ENCODE data around the gene PNPLA5. TPM values are rescaled to one million over a fixed set of nuclear protein-coding genes. Genes with fewer than 3 reads are reported as not detected.

PNPLA5 gene
- total and polyA plus RNA-seq, 7 donors = not detected

DNA sequence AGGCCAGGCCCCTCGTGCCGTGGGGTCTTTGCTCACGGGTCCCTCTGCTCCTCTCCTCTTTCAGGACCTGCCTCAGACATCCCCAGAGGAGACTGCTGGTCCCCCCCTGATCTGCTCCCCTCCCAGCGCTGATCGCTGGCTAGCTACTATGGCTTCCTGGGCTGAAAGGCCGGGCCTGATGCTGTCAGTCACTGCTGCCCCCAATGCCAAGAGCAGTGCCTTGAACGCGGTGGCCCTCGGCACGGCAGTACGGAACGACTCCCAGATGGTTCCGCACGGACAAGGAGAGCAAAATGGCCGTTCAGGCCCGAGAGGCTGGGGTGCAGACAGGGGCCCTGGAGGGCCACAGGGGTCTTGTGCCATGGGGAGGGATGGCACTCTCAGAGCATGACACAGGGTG lies 51.0 kb downstream of the PNPLA5 start:
- intact Hi-C loops (cut with DNase I) = no loop called here
- 79 to 86% methylated on average over 16 of the region's 16 CpGs for WGBS, 2 donors
- H3K9me3 ChIP-seq = no peaks in the 10 kb centered on the region

DNA sequence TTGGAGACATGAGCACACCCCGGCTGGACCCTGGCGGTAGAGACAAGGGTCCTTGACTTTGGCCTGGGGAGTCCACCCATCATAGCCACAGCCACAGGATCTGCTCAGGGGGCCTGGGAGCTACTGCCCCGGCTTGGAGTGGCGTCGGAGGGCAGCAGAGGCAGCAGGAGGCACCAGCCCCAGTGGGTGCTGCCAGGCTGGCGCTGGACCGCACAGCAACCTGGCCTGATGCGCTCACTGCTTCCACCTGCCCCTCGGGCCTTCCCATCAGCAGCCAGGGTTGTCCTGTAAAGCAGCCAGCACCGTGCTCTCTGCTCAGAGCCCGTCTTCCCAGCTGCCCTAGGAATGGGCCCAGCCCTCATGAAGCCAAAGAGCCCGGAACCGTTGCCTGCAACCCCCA lies 51.4 kb downstream of the PNPLA5 start:
- intact Hi-C loops (cut with DNase I) = no loop called here
- 78 to 86% methylated on average over 13 of the region's 13 CpGs for WGBS, 2 donors
- no peak overlapping the region for H3K4me3 ChIP-seq
- no peaks in the 10 kb centered on the region for H3K36me3 ChIP-seq
- H3K4me1 ChIP-seq = no peaks in the 10 kb centered on the region
- H3K9me3 ChIP-seq = no peaks in the 10 kb centered on the region
- TF ChIP-seq POLR2AphosphoS5 (IDR thresholded peaks at IDR 0.05) (no peak), EP300 (IDR thresholded peaks at IDR 0.05) (no peak)
- H3K27me3 ChIP-seq = peaks cover 0 to 6% (median 0%) of the 10 kb centered on the region in 3 donors
- no peak for DNase-seq
- H3K27ac ChIP-seq = no peak overlapping the region

More for the DNA sequence above, 51.0 kb downstream of the PNPLA5 start:
- DNase-seq = no peak
- peaks cover 0 to 5% (median 0%) of the 10 kb centered on the region in 3 donors for H3K27me3 ChIP-seq
- H3K4me1 ChIP-seq = no peaks in the 10 kb centered on the region
- no peak overlapping the region for H3K4me3 ChIP-seq
- no peak overlapping the region for H3K27ac ChIP-seq
- TF ChIP-seq POLR2A (IDR thresholded peaks at IDR 0.05) (no peak), POLR2AphosphoS5 (IDR thresholded peaks at IDR 0.05) (no peak)
- TF ChIP-seq, protein P1, sequence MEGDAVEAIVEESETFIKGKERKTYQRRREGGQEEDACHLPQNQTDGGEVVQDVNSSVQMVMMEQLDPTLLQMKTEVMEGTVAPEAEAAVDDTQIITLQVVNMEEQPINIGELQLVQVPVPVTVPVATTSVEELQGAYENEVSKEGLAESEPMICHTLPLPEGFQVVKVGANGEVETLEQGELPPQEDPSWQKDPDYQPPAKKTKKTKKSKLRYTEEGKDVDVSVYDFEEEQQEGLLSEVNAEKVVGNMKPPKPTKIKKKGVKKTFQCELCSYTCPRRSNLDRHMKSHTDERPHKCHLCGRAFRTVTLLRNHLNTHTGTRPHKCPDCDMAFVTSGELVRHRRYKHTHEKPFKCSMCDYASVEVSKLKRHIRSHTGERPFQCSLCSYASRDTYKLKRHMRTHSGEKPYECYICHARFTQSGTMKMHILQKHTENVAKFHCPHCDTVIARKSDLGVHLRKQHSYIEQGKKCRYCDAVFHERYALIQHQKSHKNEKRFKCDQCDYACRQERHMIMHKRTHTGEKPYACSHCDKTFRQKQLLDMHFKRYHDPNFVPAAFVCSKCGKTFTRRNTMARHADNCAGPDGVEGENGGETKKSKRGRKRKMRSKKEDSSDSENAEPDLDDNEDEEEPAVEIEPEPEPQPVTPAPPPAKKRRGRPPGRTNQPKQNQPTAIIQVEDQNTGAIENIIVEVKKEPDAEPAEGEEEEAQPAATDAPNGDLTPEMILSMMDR (IDR thresholded peaks at IDR 0.05) = no peak
- no peaks in the 10 kb centered on the region for H3K36me3 ChIP-seq

DNA sequence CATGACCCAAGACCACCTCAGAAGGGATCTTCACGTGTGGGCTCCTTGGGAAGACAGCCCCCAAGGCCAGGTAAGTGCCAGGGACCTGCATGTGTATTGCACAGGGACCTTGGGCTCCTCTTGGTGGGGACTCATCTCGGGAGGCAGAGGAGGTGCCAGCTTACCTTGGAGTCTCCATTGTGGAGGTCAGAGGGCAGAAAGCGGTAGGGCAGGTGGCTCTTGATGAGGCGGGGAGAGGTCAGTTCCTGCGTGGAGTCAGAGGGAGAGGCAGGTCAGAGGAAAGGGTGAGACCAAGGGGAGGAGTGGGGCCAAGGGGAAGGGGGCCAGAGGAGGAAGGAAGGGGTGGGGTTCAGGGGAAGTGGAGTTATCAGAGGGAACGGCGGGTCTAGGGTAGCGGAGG lies 52.0 kb downstream of the PNPLA5 start:
- H3K4me3 ChIP-seq = no peak overlapping the region
- no peaks in the 10 kb centered on the region for H3K9me3 ChIP-seq
- intact Hi-C loops (cut with DNase I) = no loop called here
- 32 to 47% methylated on average over 8 of the region's 8 CpGs for WGBS, 2 donors
- DNase-seq = no peak
- TF ChIP-seq, protein P1 (IDR thresholded peaks at IDR 0.05) = no peak
- TF ChIP-seq POLR2AphosphoS5 (IDR thresholded peaks at IDR 0.05) = no peak
- TF ChIP-seq POLR2A (IDR thresholded peaks at IDR 0.05) = no peak
- no peak for TF ChIP-seq EP300 (IDR thresholded peaks at IDR 0.05)
- H3K4me1 ChIP-seq = no peaks in the 10 kb centered on the region
- peaks cover 0 to 10% (median 0%) of the 10 kb centered on the region in 3 donors for H3K27me3 ChIP-seq
- H3K27ac ChIP-seq = no peak overlapping the region
- H3K36me3 ChIP-seq = no peaks in the 10 kb centered on the region

DNA sequence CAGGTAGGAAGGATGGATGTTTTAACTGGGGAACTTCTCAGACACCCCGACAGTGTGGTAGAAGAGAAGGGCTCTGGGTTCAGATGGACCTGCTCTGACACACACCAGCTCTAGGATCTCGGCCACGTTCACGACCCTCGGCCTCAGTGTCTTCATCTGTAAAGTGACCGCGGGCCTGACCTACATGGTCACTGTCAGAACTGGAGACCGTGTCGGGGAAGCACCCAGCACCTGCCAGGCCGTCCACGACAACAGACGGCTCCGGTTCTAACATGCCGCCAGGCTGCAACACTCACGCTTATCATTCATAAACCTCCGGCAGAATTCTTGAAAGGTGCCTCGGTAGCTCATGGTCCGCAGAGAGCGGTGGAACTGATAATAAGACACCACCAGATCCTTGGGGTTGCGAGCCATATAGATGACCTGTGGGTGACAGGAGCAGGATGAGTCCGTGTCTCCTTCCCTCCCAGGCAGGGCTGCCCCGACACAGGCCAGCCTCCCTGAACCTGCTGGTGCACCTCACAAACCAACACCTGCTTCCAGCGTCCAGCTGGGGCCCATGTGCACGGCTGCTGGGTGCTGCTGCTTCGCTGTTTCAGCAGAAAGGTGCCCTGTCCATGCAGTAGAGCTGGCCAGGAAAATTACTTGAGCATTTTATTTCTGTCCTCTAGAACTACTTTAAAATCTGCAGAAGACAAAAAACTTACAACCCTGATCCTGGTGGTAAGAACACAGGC lies 53.1 kb downstream of the PNPLA5 start:
- Histone ChIP-seq H3K4me3 (no peak overlapping the region), H3K36me3 (no peaks in the 10 kb centered on the region), H3K4me1 (no peaks in the 10 kb centered on the region), H3K27me3 (peaks cover 0 to 13% (median 0%) of the 10 kb centered on the region in 3 donors), H3K27ac (no peak overlapping the region), H3K9me3 (no peaks in the 10 kb centered on the region)
- intact Hi-C loops (cut with DNase I) = no loop called here
- TF ChIP-seq, protein P1 (IDR thresholded peaks at IDR 0.05) = no peak
- TF ChIP-seq POLR2A (IDR thresholded peaks at IDR 0.05) = no peak
- TF ChIP-seq POLR2AphosphoS5 (IDR thresholded peaks at IDR 0.05) = no peak
- no peak for TF ChIP-seq EP300 (IDR thresholded peaks at IDR 0.05)
- DNase-seq = no peak
- WGBS, 2 donors = 90 to 94% methylated on average over 25 of the region's 25 CpGs

DNA sequence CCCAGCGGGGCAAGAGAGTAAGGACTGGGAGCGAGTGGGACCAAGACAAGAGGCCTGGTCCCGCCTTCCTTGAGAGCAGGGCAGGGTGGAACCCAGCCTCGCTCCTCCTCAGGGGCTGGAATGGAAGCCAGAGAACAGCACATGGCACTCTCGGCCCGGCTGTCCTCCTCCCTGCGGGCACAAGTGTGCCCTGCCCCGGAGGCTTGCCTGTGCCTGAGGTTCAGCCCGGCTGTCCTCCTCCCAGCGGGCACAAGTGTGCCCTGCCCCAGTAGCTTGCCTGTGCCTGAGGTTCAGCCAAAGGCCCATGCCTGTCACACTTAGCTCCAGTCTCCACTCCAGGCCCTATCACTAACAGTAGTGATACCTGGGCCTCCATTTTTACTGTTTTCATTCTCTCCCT lies 53.7 kb downstream of the PNPLA5 start:
- no peak overlapping the region for H3K27ac ChIP-seq
- H3K36me3 ChIP-seq = no peaks in the 10 kb centered on the region
- intact Hi-C loops (cut with DNase I) = no loop called here
- no peak for TF ChIP-seq POLR2AphosphoS5 (IDR thresholded peaks at IDR 0.05)
- TF ChIP-seq POLR2A (IDR thresholded peaks at IDR 0.05) = no peak
- no peak for TF ChIP-seq EP300 (IDR thresholded peaks at IDR 0.05)
- TF ChIP-seq, protein P1 (IDR thresholded peaks at IDR 0.05) = no peak
- H3K27me3 ChIP-seq = peaks cover 0 to 17% (median 0%) of the 10 kb centered on the region in 3 donors
- no peaks in the 10 kb centered on the region for H3K4me1 ChIP-seq
- no peak overlapping the region for H3K4me3 ChIP-seq
- no peaks in the 10 kb centered on the region for H3K9me3 ChIP-seq
- DNase-seq = no peak
- WGBS, 2 donors = 73 to 88% methylated on average over 10 of the region's 10 CpGs

All from sigmoid colon (tissue), 7 donors.